HG03064 (cell line): ENCODE results near the gene KIAA1328.

Experiments used
- ATAC-seq: cut with Tn5 transposase; IDR thresholded peaks from one replicate; pipeline ENCODE4 v1.9.1; 2021; ENCODE audit warnings: low read depth; ENCODE audit not compliant: unreplicated experiment

Gene KIAA1328

GRCh38 chr18:36942264-36942663 is 113.3 kb downstream of the KIAA1328 start:
- no peak for ATAC-seq

GRCh38 chr18:36947820-36948348 is 119.0 kb downstream of the KIAA1328 start:
- ATAC-seq: no peak

- ATAC-seq: no peak
Observed at GRCh38 chr18:36950282-36950681, 121.4 kb downstream of the KIAA1328 start.

GRCh38 chr18:36950960-36951359 is 122.0 kb downstream of the KIAA1328 start:
- ATAC-seq: no peak

- no peak for ATAC-seq
Observed at GRCh38 chr18:36953047-36953446, 124.1 kb downstream of the KIAA1328 start.

GRCh38 chr18:36960038-36960437 is 131.1 kb downstream of the KIAA1328 start:
- no peak for ATAC-seq

- no peak for ATAC-seq
Observed at GRCh38 chr18:36963464-36963863, 134.5 kb downstream of the KIAA1328 start.

GRCh38 chr18:36974686-36975085 is 145.8 kb downstream of the KIAA1328 start:
- no peak for ATAC-seq

GRCh38 chr18:36977121-36977520 is 148.2 kb downstream of the KIAA1328 start:
- no peak for ATAC-seq

GRCh38 chr18:36993068-36993467 is 164.1 kb downstream of the KIAA1328 start:
- no peak for ATAC-seq

- peak; percentile 85 for ATAC-seq
Observed at GRCh38 chr18:37006742-37007141, 177.8 kb downstream of the KIAA1328 start.

- ATAC-seq: no peak
Observed at GRCh38 chr18:37012452-37012851, 183.5 kb downstream of the KIAA1328 start.

GRCh38 chr18:37019157-37019827 is 190.4 kb downstream of the KIAA1328 start:
- no peak for ATAC-seq

GRCh38 chr18:37033419-37033818 is 204.5 kb downstream of the KIAA1328 start:
- ATAC-seq: no peak

- ATAC-seq: no peak
Observed at GRCh38 chr18:37042381-37042780, 213.5 kb downstream of the KIAA1328 start.

GRCh38 chr18:37055137-37055802 is 226.3 kb downstream of the KIAA1328 start:
- no peak for ATAC-seq

GRCh38 chr18:37064187-37064586 is 235.3 kb downstream of the KIAA1328 start:
- ATAC-seq: no peak

- no peak for ATAC-seq
Observed at GRCh38 chr18:37065254-37065653, 236.3 kb downstream of the KIAA1328 start.

- ATAC-seq: no peak
Observed at GRCh38 chr18:37084912-37085311, 256.0 kb downstream of the KIAA1328 start.

- ATAC-seq: no peak
Observed at GRCh38 chr18:37085362-37085761, 256.4 kb downstream of the KIAA1328 start.

- ATAC-seq: no peak
Observed at GRCh38 chr18:37107748-37108522, 279.0 kb downstream of the KIAA1328 start.
